OCI-LY3 (cell line): ENCODE data around the gene PRKCE.

ENCODE experiments used
- H2AFZ ChIP-seq: fragments of 200-600, 300-600 bp; shearing (Covaris generic); 2 replicates; pipeline ENCODE4 v1.6.0; 2014; ENCODE audit warnings: antibody characterized with exemption, low read depth, low read length
- H3K27ac ChIP-seq: fragments of 200-600, 300-600 bp; sonication (generic); 2 replicates; pipeline ENCODE4 v1.5.1; 2014; ENCODE audit warnings: mild to moderate bottlenecking, low read length, moderate library complexity, mixed read lengths
- H3K27me3 ChIP-seq: fragments of 200-600, 300-600 bp; sonication (generic); 2 replicates; pipeline ENCODE4 v1.6.1; 2014; ENCODE audit warnings: low read depth, low read length, mixed read lengths
- H3K36me3 ChIP-seq: fragments of 200-600, 300-600 bp; sonication (generic); replicated peaks from 2 replicates; pipeline ENCODE3; 2014; ENCODE audit warnings: low read depth, low read length, mixed read lengths
- H3K4me1 ChIP-seq: fragments of 300-600, 200-600 bp; sonication (generic); 2 replicates; pipeline ENCODE4 v1.6.1; 2014; ENCODE audit warnings: low read length, mixed read lengths
- H3K4me2 ChIP-seq: fragments of 200-600, 300-600 bp; sonication (generic); 2 replicates; pipeline ENCODE4 v1.6.1; 2014; ENCODE audit warnings: low read length, mixed read lengths
- H3K4me3 ChIP-seq: fragments of 300-600, 200-600 bp; sonication (generic); 2 replicates; pipeline ENCODE4 v1.5.1; 2014; ENCODE audit warnings: antibody characterized with exemption, mild to moderate bottlenecking, low read length, moderate library complexity
- H3K79me2 ChIP-seq: fragments of 300-600, 200-600 bp; shearing (Covaris generic); 2 replicates; pipeline ENCODE4 v1.6.1; 2014; ENCODE audit warnings: mild to moderate bottlenecking, low read length, mixed read lengths
- H3K9ac ChIP-seq: fragments of 300-600, 200-600 bp; shearing (Covaris generic); 2 replicates; pipeline ENCODE4 v1.6.0; 2014; ENCODE audit warnings: mild to moderate bottlenecking, low read length, moderate library complexity
- H3K9me3 ChIP-seq: fragments of 200-600, 300-600 bp; shearing (Covaris generic); 2 replicates; pipeline ENCODE4 v1.6.1; 2014; ENCODE audit warnings: low read length, mixed read lengths; ENCODE audit not compliant: insufficient read depth
- H4K20me1 ChIP-seq: fragments of 200-600, 300-600 bp; sonication (generic); 2 replicates; pipeline ENCODE4 v1.6.1; 2016; ENCODE audit warnings: low read length, mixed read lengths; ENCODE audit not compliant: insufficient read depth
- CTCF ChIP-seq: fragments of 200-600, 300-600 bp; sonication (generic); IDR thresholded peaks from 2 replicates; pipeline ENCODE4 v1.5.1; 2014; ENCODE audit warnings: antibody characterized with exemption, low read length, low read depth
- EZH2phosphoT487 ChIP-seq: fragments of 200-600 bp; shearing (Covaris generic); IDR thresholded peaks from 2 replicates; pipeline ENCODE4 v1.6.1; 2018; ENCODE audit warnings: antibody characterized with exemption, mixed run types, low read depth

PRKCE gene

DNA sequence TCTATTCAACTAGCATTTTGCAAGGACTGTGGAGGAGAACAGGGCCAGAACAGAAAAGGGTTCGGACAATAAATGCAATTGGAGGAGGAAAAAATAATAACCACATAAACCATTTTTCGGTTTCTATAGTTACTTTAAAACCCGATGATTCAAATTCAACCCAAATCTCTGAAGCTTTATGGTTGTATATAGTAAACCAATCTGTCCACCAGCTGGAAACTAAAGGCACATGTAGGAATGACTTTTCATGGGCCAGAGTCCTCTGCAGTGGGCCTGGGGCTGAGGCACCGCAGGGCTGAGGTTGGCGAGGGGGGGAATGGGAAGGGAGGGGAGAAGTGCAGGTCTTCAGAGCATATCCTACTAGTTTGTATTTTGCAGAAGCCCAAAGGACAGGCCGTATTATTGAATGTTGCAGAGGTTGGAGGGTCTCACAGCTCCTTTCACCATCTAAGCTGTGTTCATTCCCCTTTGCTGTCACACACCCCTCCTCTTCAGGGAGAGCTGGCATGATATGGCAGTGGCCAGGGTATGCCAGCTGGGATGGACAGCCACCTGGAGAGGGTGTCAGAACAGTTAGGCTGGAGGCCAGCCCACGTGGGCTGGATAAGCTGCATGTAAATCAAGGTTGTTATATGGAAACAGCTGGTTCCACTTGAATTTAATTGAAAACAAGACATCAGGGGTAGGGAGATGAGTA is 267.1 kb downstream of the PRKCE start:
- H3K79me2 ChIP-seq = no peaks in the 10 kb centered on the region
- no peaks in the 10 kb centered on the region for H4K20me1 ChIP-seq
- peaks cover 7% of the 10 kb centered on the region for H3K4me1 ChIP-seq
- H3K4me3 ChIP-seq = no peak overlapping the region
- H3K9me3 ChIP-seq = no peaks in the 10 kb centered on the region
- no peaks in the 10 kb centered on the region for H3K27me3 ChIP-seq
- TF ChIP-seq EZH2phosphoT487 (no peak), CTCF (no peak)
- no peak overlapping the region for H3K9ac ChIP-seq
- no peak overlapping the region for H3K4me2 ChIP-seq
- no peak overlapping the region for H2AFZ ChIP-seq
- no peak overlapping the region for H3K27ac ChIP-seq
- no peaks in the 10 kb centered on the region for H3K36me3 ChIP-seq

DNA sequence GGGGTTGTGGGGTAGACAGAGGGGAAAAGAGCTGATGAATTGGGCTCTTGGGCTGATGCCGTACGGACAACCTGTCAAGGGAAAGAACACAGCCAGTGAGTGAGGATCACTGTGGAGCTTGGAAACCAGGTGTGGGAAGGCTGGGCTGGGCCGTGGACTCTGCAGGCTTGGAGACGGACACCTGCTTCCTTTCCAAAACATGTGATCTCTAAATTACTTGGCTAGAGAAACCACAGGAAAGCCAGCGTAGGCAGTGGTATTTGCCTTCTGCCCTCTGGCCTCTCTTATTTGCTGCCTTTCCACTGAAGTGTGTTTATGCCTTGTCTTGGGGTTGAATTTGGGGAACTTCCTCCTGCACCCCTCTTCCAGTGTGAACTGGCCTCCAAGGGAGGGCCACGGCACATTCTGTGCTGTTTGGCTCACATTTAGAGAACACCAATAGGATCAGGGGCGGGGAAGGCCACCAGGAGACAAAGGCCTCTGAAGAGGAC is 267.7 kb downstream of the PRKCE start:
- H3K79me2 ChIP-seq = no peaks in the 10 kb centered on the region
- H3K4me2 ChIP-seq = no peak overlapping the region

DNA sequence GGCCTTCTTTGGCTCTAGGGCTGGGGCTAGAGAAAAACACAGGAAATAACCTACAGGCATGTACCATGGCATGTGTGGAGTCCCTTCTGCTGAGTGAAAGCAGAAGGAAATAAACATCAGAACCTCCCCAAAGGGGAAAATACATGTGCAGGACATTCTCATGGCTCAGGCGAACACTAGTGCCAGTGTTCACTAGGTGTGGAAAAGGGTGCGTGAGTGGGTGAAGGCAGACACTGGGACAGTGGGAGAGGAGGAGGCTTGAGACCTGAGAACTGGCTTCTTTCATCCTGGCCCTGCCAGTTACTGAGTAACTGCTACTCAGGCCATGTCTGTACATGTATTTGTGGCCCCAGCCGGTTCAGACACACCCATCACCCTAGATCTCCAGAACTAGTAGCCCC is 268.2 kb downstream of the PRKCE start:
- no peak overlapping the region for H3K4me2 ChIP-seq
- no peaks in the 10 kb centered on the region for H4K20me1 ChIP-seq
- H3K9ac ChIP-seq = no peak overlapping the region

More for the DNA sequence above, 267.7 kb downstream of the PRKCE start:
- Histone ChIP-seq H3K27me3 (no peaks in the 10 kb centered on the region), H3K4me1 (peaks cover 7% of the 10 kb centered on the region), H3K4me3 (no peak overlapping the region), H3K9ac (no peak overlapping the region), H3K36me3 (no peaks in the 10 kb centered on the region), H3K9me3 (no peaks in the 10 kb centered on the region), H2AFZ (no peak overlapping the region), H4K20me1 (no peaks in the 10 kb centered on the region), H3K27ac (no peak overlapping the region)
- no peak for TF ChIP-seq EZH2phosphoT487
- no peak for TF ChIP-seq CTCF

DNA sequence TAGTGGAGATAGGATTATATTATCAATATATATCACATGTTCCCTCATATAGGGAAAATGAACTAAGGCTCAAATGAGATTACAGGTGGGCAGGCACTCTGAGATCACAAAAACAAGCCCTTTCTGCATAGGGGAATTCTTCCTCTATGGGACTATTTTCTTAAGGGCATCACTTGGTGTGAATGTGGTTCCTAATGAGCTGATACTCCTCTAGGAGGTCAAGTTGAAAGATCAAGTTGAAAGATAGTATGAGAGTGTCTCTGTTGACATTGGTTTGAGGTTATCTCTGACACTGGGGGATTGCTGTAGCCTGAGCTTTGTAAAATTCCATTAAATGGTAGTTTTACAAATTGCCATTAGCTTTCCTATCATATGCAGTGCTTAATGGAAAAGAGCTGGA is 270.4 kb downstream of the PRKCE start:
- Histone ChIP-seq H3K36me3 (no peaks in the 10 kb centered on the region), H3K9me3 (no peaks in the 10 kb centered on the region), H3K4me3 (no peak overlapping the region), H4K20me1 (no peaks in the 10 kb centered on the region), H3K27me3 (no peaks in the 10 kb centered on the region), H2AFZ (no peak overlapping the region), H3K9ac (no peak overlapping the region), H3K79me2 (no peaks in the 10 kb centered on the region), H3K4me2 (no peak overlapping the region), H3K4me1 (peaks cover 7% of the 10 kb centered on the region), H3K27ac (no peak overlapping the region)
- no peak for TF ChIP-seq EZH2phosphoT487
- no peak for TF ChIP-seq CTCF

More for the DNA sequence above, 268.2 kb downstream of the PRKCE start:
- Histone ChIP-seq H3K36me3 (no peaks in the 10 kb centered on the region), H2AFZ (no peak overlapping the region), H3K9me3 (no peaks in the 10 kb centered on the region), H3K27ac (no peak overlapping the region), H3K27me3 (no peaks in the 10 kb centered on the region), H3K4me3 (no peak overlapping the region), H3K4me1 (peaks cover 7% of the 10 kb centered on the region), H3K79me2 (no peaks in the 10 kb centered on the region)
- TF ChIP-seq EZH2phosphoT487 = no peak
- no peak for TF ChIP-seq CTCF
